Nasal cavity respiratory epithelium epithelial cell of viscerocranial mucosa (primary cell): ENCODE results near the gene TBK1. TPM values are rescaled to one million over a fixed set of nuclear protein-coding genes. Genes with fewer than 3 reads are reported as not detected.

ENCODE experiments used
- total RNA-seq: library from RNA; depleted of rRNA; stranded (reverse); fragments of >200 nt; gene quantifications from 2 replicates; pipeline ENCODE4 v1.2.3, GENCODE V29; 2014

Gene TBK1
- total RNA-seq = 22.9 and 25.4 TPM in 2 replicates

GRCh38 chr12:64451687-64452558, at the start of gene TBK1:
TSS of gene TBK1 (plus strand) at chr12:64452120. CDS start at chr12:64455871, 3,751 bp downstream.

GRCh38 chr12:64403707-64404469, 48.0 kb upstream of the TBK1 start, which contains the start of gene XPOT:
TSS of gene XPOT (plus strand) at chr12:64404392. CDS start at chr12:64410036, 5,644 bp downstream.

Other genes with a start within 250 kb of the TBK1 start
- 12.6 and 14.7 TPM in 2 replicates for gene KICS2, start 229.8 kb upstream of the TBK1 start, total RNA-seq
- 1.7 and 2.3 TPM in 2 replicates for gene C12orf56, start 61.4 kb upstream of the TBK1 start, total RNA-seq
- 255 and 282 TPM in 2 replicates for gene XPOT, start 47.7 kb upstream of the TBK1 start, total RNA-seq
- 10.3 and 14.0 TPM in 2 replicates for gene RASSF3, start 158.4 kb downstream of the TBK1 start, total RNA-seq